Panc1 (cell line): ENCODE results near the gene CCDC194.

Source experiments
- CTCF ChIP-seq: fragments of 450-650 bp; IDR thresholded peaks from 2 replicates; pipeline ENCODE4 v1.5.1; 2017; ENCODE audit warnings: mild to moderate bottlenecking
- POLR2AphosphoS5 ChIP-seq: IDR thresholded peaks from 2 replicates; pipeline ENCODE4 v1.6.1; 2012; ENCODE audit warnings: mild to moderate bottlenecking, low read depth, low read length, moderate library complexity

- TF ChIP-seq CTCF (no peak), POLR2AphosphoS5 (no peak)
These were observed 3.9 kb downstream of the CCDC194 start for GRCh38 chr19:17389957-17390664.
